NB4 (cell line): ENCODE results near the gene DNAH11.

ENCODE experiments used
- CTCF ChIP-seq: IDR thresholded peaks from one replicate; pipeline ENCODE4 v1.5.1; 2012; ENCODE audit warnings: low read depth, low read length
- POLR2A ChIP-seq: IDR thresholded peaks from 2 replicates; pipeline ENCODE4 v1.6.1; 2011; ENCODE audit warnings: mild to moderate bottlenecking; ENCODE audit not compliant: insufficient read length; ENCODE audit errors: extremely low read depth

- TF ChIP-seq CTCF (no peak), POLR2A (no peak)
These were observed 214.9 kb downstream of the DNAH11 start for GRCh38 chr7:21757537-21758282.
